MG63 (cell line): ENCODE measurements around the gene BCL6B. TPM values are rescaled to one million over a fixed set of nuclear protein-coding genes. Genes with fewer than 3 reads are reported as not detected.

Source experiments
- DNase-seq: peaks from one replicate; pipeline ENCODE4 v3.0.0-alpha.2; 2020
- H3K27me3 ChIP-seq: fragments of 250-450 bp; sonication (Bioruptor Pico); 2 replicates; pipeline ENCODE4 v1.5.1; 2020; ENCODE audit warnings: mild to moderate bottlenecking, moderate library complexity
- H3K36me3 ChIP-seq: fragments of 250-450 bp; sonication (Bioruptor Pico); 2 replicates; pipeline ENCODE4 v1.5.1; 2020; ENCODE audit warnings: mild to moderate bottlenecking, moderate library complexity
- H3K4me3 ChIP-seq: fragments of 250-450 bp; sonication (Bioruptor Pico); 2 replicates; pipeline ENCODE4 v1.5.1; 2020; ENCODE audit warnings: mild to moderate bottlenecking, moderate library complexity
- H3K9me3 ChIP-seq: fragments of 250-450 bp; sonication (Bioruptor Pico); 2 replicates; pipeline ENCODE4 v1.5.1; 2020; ENCODE audit warnings: mild to moderate bottlenecking, moderate library complexity
- total RNA-seq: library from RNA; depleted of rRNA; stranded (reverse); fragments of >200 nt; shearing (Covaris generic); gene quantifications from 2 replicates; pipeline ENCODE4 v1.2.3, GENCODE V29; 2014; ENCODE audit warnings: low replicate concordance; rRNA removed

BCL6B gene
- total RNA-seq, 1 experiment from 2014 or later: 0.36 TPM

DNA sequence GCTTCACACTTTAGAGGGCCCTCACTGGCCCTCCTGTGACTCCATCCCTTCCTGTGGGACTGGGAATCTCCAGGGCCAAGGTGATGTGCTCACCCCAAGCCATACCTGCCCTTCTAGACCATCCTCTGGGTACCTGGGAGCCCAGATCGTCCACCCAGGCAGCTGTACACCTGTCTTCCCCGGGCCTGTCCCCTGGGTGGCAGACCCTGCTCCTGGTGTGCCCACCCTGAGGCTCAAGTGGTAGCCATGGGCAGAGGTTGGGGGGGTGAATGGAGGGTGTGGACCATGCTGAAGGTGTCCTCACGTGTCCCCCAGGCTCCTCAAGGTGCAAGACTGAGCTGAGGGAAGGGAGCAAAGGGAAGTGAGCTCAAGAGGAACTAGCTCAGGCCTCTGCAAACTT is 47.9 kb downstream of the BCL6B start:
- H3K27me3 ChIP-seq: no peaks in the 10 kb centered on the region
- no peak for DNase-seq
- no peaks in the 10 kb centered on the region for H3K36me3 ChIP-seq
- no peak overlapping the region for H3K4me3 ChIP-seq
- no peaks in the 10 kb centered on the region for H3K9me3 ChIP-seq

DNA sequence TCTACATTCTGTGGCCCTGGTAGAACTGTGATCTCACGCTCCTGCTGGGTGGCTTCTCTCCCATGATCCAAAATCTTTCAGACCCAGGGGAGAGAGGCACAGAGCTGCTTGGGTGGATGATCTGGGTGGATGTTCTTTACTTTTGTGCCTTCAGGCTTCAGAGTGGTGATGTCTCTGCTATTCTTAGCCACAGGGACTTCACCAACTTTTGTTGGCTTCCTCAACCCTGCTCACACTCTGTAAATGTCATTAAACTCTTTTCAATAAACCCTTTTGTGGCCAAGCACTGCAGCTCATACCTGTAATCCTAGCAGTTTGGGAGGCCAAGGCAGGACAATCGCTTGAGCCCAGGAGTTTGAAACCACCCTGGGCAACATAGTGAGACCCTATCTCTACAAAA is 49.6 kb downstream of the BCL6B start:
- Histone ChIP-seq H3K27me3 (no peaks in the 10 kb centered on the region), H3K9me3 (no peaks in the 10 kb centered on the region), H3K4me3 (no peak overlapping the region), H3K36me3 (no peaks in the 10 kb centered on the region)
- DNase-seq: no peak

DNA sequence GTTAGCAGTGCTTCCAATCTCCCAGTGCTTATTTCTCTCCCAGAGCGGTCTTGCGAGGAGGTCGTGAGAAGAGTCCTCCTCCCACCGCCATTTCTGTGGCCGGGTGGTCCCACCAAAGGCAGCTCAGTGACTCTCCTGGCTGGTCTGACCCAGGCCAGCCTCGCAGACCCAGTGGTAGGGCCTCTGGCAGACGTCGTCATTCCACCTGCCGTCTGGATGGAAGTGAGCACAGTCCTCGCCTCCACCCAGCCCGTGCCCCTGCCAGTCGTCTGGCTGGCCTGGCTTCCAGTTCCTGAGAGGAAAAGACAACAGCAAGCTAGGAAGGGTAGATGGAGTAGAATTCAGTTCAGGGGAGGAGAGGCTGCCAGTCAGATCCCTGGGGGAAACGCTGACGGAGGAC is 52.1 kb downstream of the BCL6B start:
- H3K9me3 ChIP-seq: no peaks in the 10 kb centered on the region
- no peak overlapping the region for H3K4me3 ChIP-seq
- no peak for DNase-seq
- H3K36me3 ChIP-seq: no peaks in the 10 kb centered on the region
- H3K27me3 ChIP-seq: no peaks in the 10 kb centered on the region

DNA sequence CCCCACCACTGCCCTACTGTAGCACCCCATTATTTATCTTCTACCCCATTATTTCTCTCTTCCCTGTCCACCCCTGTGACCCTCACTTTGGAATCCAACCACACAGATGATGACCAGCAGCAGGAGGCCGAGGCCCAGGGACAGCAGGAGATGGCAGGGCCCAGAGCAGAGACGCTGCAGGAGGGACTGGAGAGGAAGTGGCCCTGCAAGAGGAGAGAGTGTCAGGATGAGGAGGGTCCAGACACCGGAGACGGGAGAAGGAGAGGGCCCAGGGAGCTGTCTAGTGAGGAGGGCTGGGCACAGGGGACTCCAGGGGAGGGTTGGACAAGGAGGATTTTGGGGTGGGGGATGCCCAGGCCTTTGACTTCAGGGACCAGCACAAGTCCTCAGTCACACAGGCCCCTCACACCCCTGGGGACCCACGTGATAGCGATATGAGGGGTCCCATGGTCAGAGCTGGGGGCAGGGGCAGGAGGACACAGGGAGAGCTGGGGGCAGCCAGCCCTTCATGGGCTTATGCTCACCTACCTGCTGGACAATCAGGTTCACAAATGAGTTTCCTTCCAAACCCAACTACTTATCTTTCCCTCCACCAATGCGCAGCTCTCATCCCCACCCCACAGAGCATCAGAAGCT is 55.2 kb downstream of the BCL6B start:
- no peaks in the 10 kb centered on the region for H3K9me3 ChIP-seq
- H3K4me3 ChIP-seq: no peak overlapping the region
- H3K27me3 ChIP-seq: no peaks in the 10 kb centered on the region
- no peaks in the 10 kb centered on the region for H3K36me3 ChIP-seq
- DNase-seq: no peak

DNA sequence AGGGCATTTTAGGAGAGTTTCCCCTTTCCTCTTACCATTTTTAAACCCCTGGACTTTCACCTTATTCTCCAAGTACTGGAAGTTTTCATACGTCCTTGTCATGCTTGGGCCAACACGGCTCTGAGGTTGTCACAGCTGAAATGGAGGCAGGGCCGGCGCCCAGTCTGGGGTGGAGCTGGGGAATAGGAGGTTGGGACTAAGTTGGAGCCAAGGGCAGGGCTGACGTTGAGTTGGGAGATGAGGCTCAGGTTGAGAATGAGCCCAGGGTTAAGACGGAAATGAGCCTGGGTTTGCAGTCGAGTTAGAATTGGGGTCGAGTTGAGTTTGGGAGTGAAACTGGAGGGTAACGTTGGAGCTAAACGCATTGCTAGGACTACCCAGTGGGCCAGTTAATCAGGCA is 55.9 kb downstream of the BCL6B start:
- no peak for DNase-seq
- Histone ChIP-seq H3K36me3 (no peaks in the 10 kb centered on the region), H3K9me3 (no peaks in the 10 kb centered on the region), H3K27me3 (no peaks in the 10 kb centered on the region), H3K4me3 (no peak overlapping the region)

Other genes with a start within 250 kb of the BCL6B start
- not detected in 2 replicates for gene FBXO39, start 246.8 kb upstream of the BCL6B start, total RNA-seq
- not detected in 2 replicates for gene TEKT1, start 191.3 kb upstream of the BCL6B start, total RNA-seq
- not detected in 2 replicates for gene ALOX12, start 27.0 kb upstream of the BCL6B start, total RNA-seq
- gene RNASEK, start 10.4 kb upstream of the BCL6B start, total RNA-seq: 45.2 and 62.3 TPM in 2 replicates
- gene SLC16A13, start 13.0 kb downstream of the BCL6B start, total RNA-seq: 0.96 and 1.1 TPM in 2 replicates
- gene SLC16A11, start 21.0 kb downstream of the BCL6B start, total RNA-seq: not detected in 2 replicates
- not detected in 2 replicates for gene CLEC10A, start 57.2 kb downstream of the BCL6B start, total RNA-seq
- gene ASGR2, start 91.8 kb downstream of the BCL6B start, total RNA-seq: not detected in 2 replicates
- 0.13 TPM in 1 of 2 replicates, not detected in the other for gene ASGR1, start 156.3 kb downstream of the BCL6B start, total RNA-seq
- gene DLG4, start 196.8 kb downstream of the BCL6B start, total RNA-seq: 7.5 and 15.3 TPM in 2 replicates
- 240 and 427 TPM in 2 replicates for gene ACADVL, start 196.9 kb downstream of the BCL6B start, total RNA-seq
- 11.5 and 26.2 TPM in 2 replicates for gene DVL2, start 211.5 kb downstream of the BCL6B start, total RNA-seq
- gene PHF23, start 216.4 kb downstream of the BCL6B start, total RNA-seq: 34.4 and 62.7 TPM in 2 replicates
- 36.7 and 148 TPM in 2 replicates for gene GABARAP, start 219.4 kb downstream of the BCL6B start, total RNA-seq
- 7.8 and 24.7 TPM in 2 replicates for gene CTDNEP1, start 228.7 kb downstream of the BCL6B start, total RNA-seq
- 24.1 and 36.4 TPM in 2 replicates for gene ELP5, start 229.2 kb downstream of the BCL6B start, total RNA-seq
- gene CLDN7, start 239.4 kb downstream of the BCL6B start, total RNA-seq: not detected in 2 replicates